GM10248 (cell line): ENCODE results near the gene NKD2.
A peak's percentile ranks its signal among the peaks of the same experiment; 100 is the strongest.

Source experiments
- CTCF ChIA-PET: fragments of 300-600 bp; sonication (Branson Sonifier 250); formaldehyde crosslinking; extraction: SDS; loops from one replicate; lab custom pipeline; 2021; ENCODE audit warnings: antibody characterized with exemption; lab: Yijun Ruan, JAX
- POLR2A ChIA-PET: fragments of 350-650 bp; sonication (Branson Sonifier 250); formaldehyde crosslinking; extraction: SDS; loops from one replicate; lab custom pipeline; 2020; ENCODE audit warnings: antibody characterized with exemption; lab: Yijun Ruan, JAX
- DNase-seq: peaks from one replicate; pipeline ENCODE4 v3.0.0; 2012; ENCODE audit errors: extremely low spot score
- CTCF ChIP-seq: IDR thresholded peaks from 2 replicates; pipeline ENCODE4 v1.5.1; 2012; ENCODE audit warnings: mild to moderate bottlenecking, low read depth; ENCODE audit errors: extremely low read depth, missing control alignments, control extremely low read depth

NKD2 gene

GRCh38 chr5:991472-992267 is 16.9 kb upstream of the NKD2 start:
- no peak for TF ChIP-seq CTCF
- CTCF ChIA-PET: interaction anchor here (1.4 to 2.3 kb wide), 2 partner anchors 15 to 653 kb away, joined by 4 to 5 read pairs; no protein-coding TSS in a partner anchor
- POLR2A ChIA-PET: no interaction called here
- no peak for DNase-seq

GRCh38 chr5:994272-994607 is 14.4 kb upstream of the NKD2 start:
- DNase-seq: no peak
- ChIA-PET POLR2A (no interaction called here), CTCF (interaction anchor here (1.2 to 2.0 kb wide), 2 partner anchors 12 to 70 kb away, joined by 3 to 7 read pairs; no protein-coding TSS in a partner anchor)
- TF ChIP-seq CTCF: no peak

GRCh38 chr5:994821-995220 is 13.8 kb upstream of the NKD2 start:
- DNase-seq: no peak
- CTCF ChIA-PET: interaction anchor here (1.2 to 2.0 kb wide), 4 partner anchors 11 to 112 kb away, joined by 3 to 7 read pairs (median 4); no protein-coding TSS in a partner anchor

GRCh38 chr5:995318-995717 is 13.3 kb upstream of the NKD2 start:
- no peak for DNase-seq

More at GRCh38 chr5:994821-995220, 13.8 kb upstream of the NKD2 start:
- TF ChIP-seq CTCF: peak; percentile 9
- POLR2A ChIA-PET: no interaction called here

GRCh38 chr5:997001-997474 is 11.6 kb upstream of the NKD2 start:
- ChIA-PET CTCF (no interaction called here), POLR2A (no interaction called here)
- DNase-seq: no peak
- no peak for TF ChIP-seq CTCF

More at GRCh38 chr5:995318-995717, 13.3 kb upstream of the NKD2 start:
- ChIA-PET CTCF (interaction anchor here (1.4 to 2.0 kb wide), 3 partner anchors 11 to 111 kb away, joined by 4 to 7 read pairs (median 5); no protein-coding TSS in a partner anchor), POLR2A (no interaction called here)
- TF ChIP-seq CTCF: no peak

GRCh38 chr5:997711-998110 is 10.9 kb upstream of the NKD2 start:
- no peak for DNase-seq
- ChIA-PET CTCF (no interaction called here), POLR2A (no interaction called here)
- no peak for TF ChIP-seq CTCF
